GM19438 (cell line): ENCODE measurements around the gene ENHO.

Experiments
- ATAC-seq: cut with Tn5 transposase; IDR thresholded peaks from one replicate; pipeline ENCODE4 v1.9.1; 2021; ENCODE audit warnings: low read depth; ENCODE audit not compliant: unreplicated experiment

The ENHO gene

DNA sequence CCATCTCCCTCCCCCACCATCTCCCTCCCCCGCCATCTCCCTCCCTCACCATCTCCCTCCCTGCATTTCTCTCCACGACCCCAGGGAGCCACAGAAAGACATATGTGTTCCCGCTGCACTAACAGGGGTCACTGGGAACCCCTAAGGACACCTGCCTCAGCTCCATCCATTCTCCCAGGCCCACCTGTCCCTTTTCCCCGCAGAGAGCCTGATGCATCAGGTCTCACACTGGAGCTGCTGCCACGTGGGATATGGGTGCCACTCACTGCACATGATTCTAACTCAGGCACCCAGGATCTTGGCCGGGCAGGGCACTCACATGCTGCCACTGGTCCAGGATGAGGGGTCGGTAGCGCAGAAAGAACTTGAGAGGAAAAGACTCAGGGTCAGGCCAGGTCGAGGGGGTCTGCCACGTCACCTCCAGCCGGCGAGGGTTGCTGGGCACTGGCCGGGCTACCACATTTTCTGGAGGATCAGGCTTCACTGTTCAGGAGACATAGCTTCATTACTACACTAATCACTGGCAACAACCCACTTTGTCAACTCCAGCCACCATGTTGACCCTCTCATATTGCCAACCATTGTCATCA, 33.2 kb upstream of the ENHO start:
- ATAC-seq: no peak

- no peak for ATAC-seq
These were observed 32.7 kb upstream of the ENHO start for GRCh38 chr9:34555500-34555899.

GRCh38 chr9:34555002-34555348, 32.2 kb upstream of the ENHO start:
- ATAC-seq: no peak

GRCh38 chr9:34554211-34555001, 31.6 kb upstream of the ENHO start:
- ATAC-seq: no peak

GRCh38 chr9:34553511-34554021, 30.8 kb upstream of the ENHO start:
- ATAC-seq: no peak

DNA sequence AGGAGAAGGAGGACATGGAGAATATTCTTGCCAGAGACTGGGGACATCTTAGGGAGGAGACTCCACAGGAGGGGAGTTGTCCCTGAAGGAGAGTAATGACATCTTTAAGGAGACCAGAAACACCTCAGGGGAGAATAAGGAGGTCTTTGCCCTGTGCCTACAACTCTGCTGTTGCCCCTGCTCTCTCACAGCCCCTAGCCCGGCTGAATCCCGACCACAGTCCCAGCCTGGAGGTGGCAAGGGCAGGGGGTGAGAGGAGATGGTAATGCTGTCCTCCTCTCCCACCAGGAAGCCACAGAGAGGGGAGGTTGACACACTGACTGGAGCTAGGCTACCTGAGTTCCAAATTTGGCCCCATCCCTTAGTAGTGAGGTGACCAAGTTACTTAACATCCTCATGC, 30.2 kb upstream of the ENHO start:
- no peak for ATAC-seq

- ATAC-seq: no peak
These were observed 29.8 kb upstream of the ENHO start for GRCh38 chr9:34552606-34552981.

GRCh38 chr9:34551751-34552605, 29.2 kb upstream of the ENHO start:
- no peak for ATAC-seq

DNA sequence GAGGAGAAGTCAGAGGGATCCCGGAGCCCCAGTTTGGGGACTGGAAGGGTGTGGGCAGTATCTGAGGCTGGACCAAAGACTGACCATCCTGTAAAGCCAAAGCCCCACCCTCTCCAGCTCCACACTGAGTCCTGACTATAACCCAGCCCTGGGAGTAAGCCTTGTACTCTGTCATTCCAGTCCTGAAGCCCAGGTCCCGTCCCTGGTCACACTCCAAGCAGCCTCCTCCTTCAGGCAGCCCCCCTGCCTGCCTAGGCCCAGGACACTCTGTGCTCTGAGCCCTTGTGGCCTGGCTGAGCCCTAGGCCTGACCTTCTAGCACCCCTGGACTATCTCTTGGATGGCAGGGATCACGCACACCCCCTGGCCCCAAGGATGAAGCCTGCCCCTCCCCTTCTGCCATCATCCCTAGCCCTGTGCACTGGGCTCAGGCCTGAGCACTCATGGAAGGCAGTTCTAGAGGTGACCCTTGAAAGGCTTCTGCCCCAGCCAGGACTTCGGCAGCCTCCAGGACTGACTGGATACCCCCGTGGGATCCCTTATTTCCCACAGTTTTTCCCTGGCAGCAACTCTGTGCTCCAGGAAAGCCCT, 28.0 kb upstream of the ENHO start:
- ATAC-seq: no peak

DNA sequence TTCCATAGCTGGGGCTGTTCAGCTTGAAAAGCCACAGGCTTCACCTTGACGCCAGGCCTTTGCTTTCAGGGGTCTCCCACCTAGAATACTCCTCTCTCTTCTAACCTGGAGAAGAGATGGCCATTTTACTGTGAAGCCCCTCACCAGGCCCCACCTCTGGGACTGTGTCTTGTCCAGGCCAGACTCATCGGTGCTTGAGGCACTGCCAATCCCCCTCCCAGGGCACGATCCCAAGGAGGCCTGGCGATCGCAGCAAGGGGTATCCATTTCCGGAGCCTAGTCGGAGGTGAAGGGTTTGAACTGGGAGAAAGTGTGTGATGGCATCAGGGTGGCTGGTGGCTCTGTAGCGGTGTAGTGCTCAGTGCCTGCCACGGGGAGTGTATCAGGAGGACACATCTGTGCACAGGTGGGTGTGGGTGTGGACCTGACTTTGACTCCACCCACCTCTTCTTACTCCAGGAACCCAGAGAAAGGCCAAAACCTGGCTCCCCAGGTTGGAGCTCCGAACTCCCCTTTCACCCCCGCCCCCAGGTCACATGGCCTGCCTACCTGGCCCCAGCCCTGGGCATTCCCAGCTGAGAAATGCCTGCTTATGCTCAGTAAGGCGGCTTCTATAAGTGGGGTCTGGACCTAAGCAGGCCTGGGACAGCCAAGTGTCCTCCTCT, 27.4 kb upstream of the ENHO start:
- ATAC-seq: no peak

- no peak for ATAC-seq
These were observed 26.6 kb upstream of the ENHO start for GRCh38 chr9:34549407-34549732.

- ATAC-seq: no peak
These were observed 25.3 kb upstream of the ENHO start for GRCh38 chr9:34547960-34548611.

DNA sequence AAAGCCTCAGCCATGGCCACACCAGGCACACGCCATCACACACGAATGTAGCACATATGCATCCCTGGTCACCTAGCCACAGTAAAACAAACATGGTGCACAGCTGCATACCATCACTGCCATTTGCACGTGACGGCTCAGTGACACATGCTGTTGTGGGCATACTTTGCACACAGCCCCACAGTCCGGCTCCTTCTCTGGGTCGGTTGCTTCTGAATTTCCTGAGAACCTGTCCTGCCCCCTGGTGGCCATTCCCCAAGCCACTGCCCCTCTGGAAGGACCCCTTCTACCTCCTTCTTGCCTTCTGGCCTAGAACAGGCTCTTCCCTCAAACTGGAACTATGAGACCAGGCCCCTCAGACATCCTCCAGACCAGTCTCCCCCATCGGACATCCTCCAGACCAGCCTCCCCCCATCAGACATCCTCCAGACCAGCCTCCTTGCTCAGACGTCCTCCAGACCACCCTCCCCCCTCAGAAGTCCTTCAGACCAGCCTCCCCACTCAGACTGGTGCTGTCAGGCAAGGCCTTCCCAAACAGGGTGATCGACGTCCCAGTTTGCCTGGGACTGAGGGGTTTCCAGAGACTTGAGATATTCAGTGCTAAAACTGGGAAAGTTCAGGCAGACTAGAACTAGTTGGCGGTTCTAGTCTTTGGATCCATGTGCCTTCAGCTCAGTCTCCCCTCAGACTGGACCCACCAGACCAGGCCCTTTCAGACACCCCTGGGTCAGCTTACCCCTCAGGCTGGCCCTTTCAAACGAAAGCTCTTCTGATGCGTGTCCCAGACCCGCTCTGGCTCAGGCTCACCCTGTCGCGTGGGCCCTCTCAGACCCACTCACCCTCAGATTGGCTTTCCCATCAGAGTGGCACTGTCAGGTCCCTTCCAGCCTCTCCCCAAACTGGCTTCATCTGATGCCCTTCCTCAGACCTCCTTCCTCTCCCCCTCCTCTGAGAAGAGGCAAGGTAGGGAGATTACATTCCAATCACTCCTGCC, 24.3 kb upstream of the ENHO start:
- no peak for ATAC-seq

DNA sequence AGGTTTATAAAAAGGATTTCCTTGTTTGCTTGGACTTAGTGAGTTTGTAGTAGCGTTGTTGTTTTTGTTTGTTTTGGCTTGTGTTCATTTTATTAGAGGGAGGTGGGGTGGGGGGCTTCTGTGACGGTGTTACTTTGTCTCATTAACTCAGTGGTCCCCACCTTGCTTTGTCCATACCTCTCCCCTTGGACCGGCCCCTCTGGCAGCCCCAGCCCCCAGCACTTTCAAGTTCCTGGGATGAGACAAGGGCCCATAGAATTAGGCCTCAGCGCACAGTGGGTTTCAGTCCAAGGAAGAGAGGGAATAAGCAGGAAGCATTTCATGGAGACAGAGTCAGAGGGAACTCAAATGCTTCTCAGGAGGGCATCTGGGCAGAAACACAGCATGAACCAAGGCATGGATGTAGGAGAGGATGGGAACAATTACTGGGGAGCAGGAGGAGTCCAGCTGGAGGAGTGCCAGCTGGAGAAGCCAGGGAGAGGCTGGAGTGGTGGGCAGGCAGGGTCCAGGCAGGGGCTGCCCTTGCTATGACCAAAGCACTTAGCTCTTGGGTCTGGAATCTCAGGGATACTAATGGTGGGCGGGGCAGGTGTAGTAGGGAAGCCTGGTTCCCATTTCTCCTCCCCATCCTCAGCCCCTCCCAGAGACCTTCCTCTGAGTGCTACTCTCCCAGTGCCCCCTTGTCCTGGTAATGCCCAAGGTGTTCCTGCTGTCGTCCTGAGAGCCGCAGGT, 23.5 kb upstream of the ENHO start:
- no peak for ATAC-seq

DNA sequence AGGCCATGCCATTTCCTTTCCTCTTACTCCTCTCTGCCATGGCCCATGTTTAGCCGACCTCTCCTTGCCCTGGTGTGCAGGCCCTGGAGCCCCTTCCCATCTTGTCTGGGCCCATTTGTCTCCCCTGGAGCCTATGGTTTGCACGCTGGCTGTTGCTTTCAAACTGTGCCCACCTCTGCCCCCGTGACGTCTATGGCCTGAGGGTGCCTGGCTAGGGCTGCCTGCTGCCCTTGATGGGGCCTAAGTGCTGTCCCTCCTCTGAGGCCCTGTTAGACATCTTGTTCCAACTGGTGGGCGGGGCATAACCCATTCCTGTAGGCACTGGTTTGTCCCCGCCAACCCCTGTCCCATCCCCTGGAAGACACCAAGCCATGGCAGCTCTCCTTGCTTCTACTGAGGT, 22.7 kb upstream of the ENHO start:
- ATAC-seq: no peak

DNA sequence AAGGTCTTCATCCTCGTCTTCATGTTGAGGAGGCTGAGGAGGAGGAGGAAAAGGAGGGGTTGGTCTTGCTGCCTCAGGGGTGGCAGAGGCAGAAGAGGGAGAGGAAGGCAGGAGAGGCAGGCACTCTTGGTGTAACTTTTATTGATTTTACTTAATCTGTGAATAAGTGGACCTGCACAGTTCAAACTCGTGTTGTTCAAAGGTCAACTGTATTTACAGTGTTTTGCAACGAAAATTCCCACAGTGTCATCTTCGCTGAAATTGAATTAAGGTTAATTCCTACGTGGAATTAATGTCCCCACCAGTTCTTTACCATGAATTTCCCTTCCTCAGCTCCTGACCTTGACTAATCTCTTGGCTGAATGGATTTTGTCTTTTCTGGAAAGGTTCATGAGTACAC, 21.2 kb upstream of the ENHO start:
- ATAC-seq: no peak

DNA sequence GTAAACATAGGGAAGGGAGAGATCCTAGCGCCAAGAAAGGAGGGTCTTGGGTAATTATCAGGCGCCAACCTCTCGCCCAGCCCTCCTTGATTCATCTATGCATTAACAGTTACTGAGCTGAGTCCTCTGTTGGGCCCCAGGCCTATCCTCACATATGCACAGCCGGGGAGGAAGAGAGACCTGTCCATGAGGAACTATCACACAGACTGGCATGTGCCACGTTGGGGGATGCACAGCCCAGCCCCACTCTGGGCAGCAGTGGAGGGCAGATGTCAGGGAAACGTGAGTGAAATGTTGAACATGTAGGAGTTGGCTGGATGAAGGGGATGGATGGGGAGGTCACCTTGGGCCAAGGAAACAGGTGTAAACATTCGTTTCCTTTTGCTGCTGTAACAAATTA, 18.8 kb upstream of the ENHO start:
- no peak for ATAC-seq

- ATAC-seq: no peak
These were observed 18.0 kb upstream of the ENHO start for GRCh38 chr9:34540827-34541226.
